Mesodermal cell (in vitro differentiated cells): Measurements from ENCODE around the gene B3GAT1.

Experiments used
- H3K27ac ChIP-seq: 2 replicates; pipeline ENCODE4 v1.7.0; 2013; ENCODE audit warnings: mild to moderate bottlenecking, low read depth, low read length, moderate library complexity; ENCODE audit not compliant: severe bottlenecking
- H3K36me3 ChIP-seq: 2 replicates; pipeline ENCODE4 v1.7.1; 2013; ENCODE audit warnings: mild to moderate bottlenecking, low read length, moderate library complexity; ENCODE audit not compliant: control insufficient read depth, insufficient read depth
- H3K4me1 ChIP-seq: one replicate; pipeline ENCODE4 v1.7.1; 2013; ENCODE audit warnings: mild to moderate bottlenecking, low read length; ENCODE audit not compliant: insufficient read depth, control insufficient read depth, poor library complexity, severe bottlenecking
- H3K4me3 ChIP-seq: 2 replicates; pipeline ENCODE4 v1.7.0; 2013; ENCODE audit warnings: low read length, control low read depth, mild to moderate bottlenecking; ENCODE audit not compliant: insufficient read depth, poor library complexity, severe bottlenecking; ENCODE audit errors: extremely low read depth
- H3K9me3 ChIP-seq: 2 replicates; pipeline ENCODE4 v1.7.1; 2013; ENCODE audit warnings: mild to moderate bottlenecking, low read length, moderate library complexity; ENCODE audit not compliant: control insufficient read depth
- WGBS, 2 experiments: methylation state at CpG; one replicate each; pipeline ENCODE4 v1.1.5; 2013; ENCODE audit warnings: missing lambda C conversion rate in 2 of 2; ENCODE audit not compliant: insufficient coverage in 2 of 2; 5-methylcytosine and 5-hydroxymethylcytosine counted together

B3GAT1 gene

GRCh38 chr11:134407923-134408322 lies 4.1 kb downstream of the B3GAT1 start:
- peaks cover 1% of the 10 kb centered on the region for H3K4me1 ChIP-seq
- H3K9me3 ChIP-seq: no peaks in the 10 kb centered on the region
- H3K27ac ChIP-seq: no peak overlapping the region
- H3K4me3 ChIP-seq: no peak overlapping the region
- WGBS, 2 experiments: 90 to 92% methylated on average over 2 to 5 of the region's 8 CpGs
- no peaks in the 10 kb centered on the region for H3K36me3 ChIP-seq

GRCh38 chr11:134407321-134407828 lies 4.7 kb downstream of the B3GAT1 start:
- H3K4me1 ChIP-seq: no peaks in the 10 kb centered on the region
- H3K36me3 ChIP-seq: no peaks in the 10 kb centered on the region
- H3K9me3 ChIP-seq: no peaks in the 10 kb centered on the region
- H3K4me3 ChIP-seq: no peak overlapping the region
- 85 to 93% methylated on average over 5 to 7 of the region's 12 CpGs for WGBS, 2 experiments
- no peak overlapping the region for H3K27ac ChIP-seq

GRCh38 chr11:134406264-134407185 lies 5.5 kb downstream of the B3GAT1 start:
- no peak overlapping the region for H3K27ac ChIP-seq
- no peaks in the 10 kb centered on the region for H3K9me3 ChIP-seq
- 88% methylated on average over 8 to 10 of the region's 11 CpGs for WGBS, 2 experiments
- no peaks in the 10 kb centered on the region for H3K36me3 ChIP-seq
- H3K4me1 ChIP-seq: no peaks in the 10 kb centered on the region
- no peak overlapping the region for H3K4me3 ChIP-seq

- H3K9me3 ChIP-seq: no peaks in the 10 kb centered on the region
- H3K36me3 ChIP-seq: no peaks in the 10 kb centered on the region
- no peak overlapping the region for H3K4me3 ChIP-seq
- H3K4me1 ChIP-seq: no peaks in the 10 kb centered on the region
- WGBS, 2 experiments: 91 to 92% methylated on average over 8 to 9 of the region's 9 CpGs
- no peak overlapping the region for H3K27ac ChIP-seq
These were observed 6.2 kb downstream of the B3GAT1 start for GRCh38 chr11:134405841-134406240.

GRCh38 chr11:134405436-134405835 lies 6.6 kb downstream of the B3GAT1 start:
- H3K4me1 ChIP-seq: no peaks in the 10 kb centered on the region
- WGBS, 2 experiments: 60 to 91% methylated on average over 1 to 3 of the region's 8 CpGs
- H3K36me3 ChIP-seq: no peaks in the 10 kb centered on the region
- no peak overlapping the region for H3K27ac ChIP-seq
- no peaks in the 10 kb centered on the region for H3K9me3 ChIP-seq
- H3K4me3 ChIP-seq: no peak overlapping the region

GRCh38 chr11:134404575-134405341 lies 7.3 kb downstream of the B3GAT1 start:
- Histone ChIP-seq H3K4me1 (no peaks in the 10 kb centered on the region), H3K9me3 (no peaks in the 10 kb centered on the region), H3K27ac (no peak overlapping the region), H3K36me3 (no peaks in the 10 kb centered on the region), H3K4me3 (no peak overlapping the region)
- 90 to 93% methylated on average over 22 to 25 of the region's 30 CpGs for WGBS, 2 experiments

- no peak overlapping the region for H3K27ac ChIP-seq
- 87 to 96% methylated on average over 9 to 10 of the region's 12 CpGs for WGBS, 2 experiments
These were observed 9.1 kb downstream of the B3GAT1 start for GRCh38 chr11:134402910-134403309.

GRCh38 chr11:134401825-134402809 lies 9.9 kb downstream of the B3GAT1 start:
- WGBS, 2 experiments: 78 to 82% methylated on average over 13 to 16 of the region's 19 CpGs

More at GRCh38 chr11:134402910-134403309, 9.1 kb downstream of the B3GAT1 start:
- H3K9me3 ChIP-seq: no peaks in the 10 kb centered on the region
- no peaks in the 10 kb centered on the region for H3K36me3 ChIP-seq
- no peak overlapping the region for H3K4me3 ChIP-seq
- H3K4me1 ChIP-seq: no peaks in the 10 kb centered on the region

GRCh38 chr11:134399996-134400395 lies 12.0 kb downstream of the B3GAT1 start:
- Histone ChIP-seq H3K36me3 (no peaks in the 10 kb centered on the region), H3K4me1 (no peaks in the 10 kb centered on the region), H3K27ac (no peak overlapping the region), H3K4me3 (no peak overlapping the region), H3K9me3 (no peaks in the 10 kb centered on the region)
- WGBS, 2 experiments: 88 to 92% methylated on average over 6 to 7 of the region's 7 CpGs

More at GRCh38 chr11:134401825-134402809, 9.9 kb downstream of the B3GAT1 start:
- no peaks in the 10 kb centered on the region for H3K9me3 ChIP-seq
- no peaks in the 10 kb centered on the region for H3K36me3 ChIP-seq
- no peak overlapping the region for H3K4me3 ChIP-seq
- no peak overlapping the region for H3K27ac ChIP-seq
- no peaks in the 10 kb centered on the region for H3K4me1 ChIP-seq

- WGBS, 2 experiments: 94 to 96% methylated on average over 5 to 8 of the region's 8 CpGs
These were observed 12.8 kb downstream of the B3GAT1 start for GRCh38 chr11:134399293-134399654.

More at GRCh38 chr11:134399293-134399654, 12.8 kb downstream of the B3GAT1 start:
- Histone ChIP-seq H3K36me3 (no peaks in the 10 kb centered on the region), H3K4me3 (no peak overlapping the region), H3K4me1 (no peaks in the 10 kb centered on the region), H3K9me3 (no peaks in the 10 kb centered on the region), H3K27ac (no peak overlapping the region)
